OCI-LY1 (cell line): ENCODE results near the gene RHOU.

Source experiments
- CTCF ChIP-seq: fragments of 200-600 bp; sonication (generic), shearing (Covaris generic); IDR thresholded peaks from 2 replicates; pipeline ENCODE4 v1.5.1; 2017; ENCODE audit warnings: mild to moderate bottlenecking, antibody characterized with exemption, low read length, moderate library complexity, mixed read lengths
- EZH2 ChIP-seq: fragments of 200-600 bp; sonication (generic), shearing (Covaris generic); IDR thresholded peaks from 2 replicates; pipeline ENCODE4 v1.8.0; 2017; ENCODE audit warnings: borderline replicate concordance, mixed run types, mild to moderate bottlenecking, antibody characterized with exemption, low read length, moderate library complexity, mixed read lengths

- TF ChIP-seq CTCF (no peak), EZH2 (no peak)
Observed at GRCh38 chr1:228783418-228784040, 48.2 kb downstream of the RHOU start.
